Naive thymus-derived CD4-positive, alpha-beta T cell (primary cell): ENCODE data around the gene TMA7. TPM values are rescaled to one million over a fixed set of nuclear protein-coding genes. Genes with fewer than 3 reads are reported as not detected.

ENCODE experiments used
- ATAC-seq: fragments of 150-1000 bp; cut with Tn5 transposase; 2 replicates; pipeline ENCODE4 v1.10.0; 2021; ENCODE audit warnings: mild to moderate bottlenecking, moderate library complexity
- CTCF ChIA-PET: fragments of 350-600 bp; sonication (Branson Sonifier 250); formaldehyde crosslinking; loops from one replicate; lab custom pipeline; 2021; ENCODE audit warnings: antibody characterized with exemption; lab: Charles Lee
- POLR2A ChIA-PET: fragments of 350-600 bp; sonication (Branson Sonifier 250); formaldehyde crosslinking; loops from one replicate; lab custom pipeline; 2021; ENCODE audit warnings: antibody characterized with exemption, inconsistent platforms; lab: Charles Lee
- DNase-seq, 9 donors: peaks; one replicate each; pipeline versions ENCODE4 v3.0.0 to v3.0.0-alpha.2; 2020 to 2022; ENCODE audit warnings: mixed read lengths in 1 of 9
- H3K27ac ChIP-seq: one replicate; pipeline ENCODE4 v1.7.0; 2013; ENCODE audit warnings: mild to moderate bottlenecking, low read depth, low read length, moderate library complexity
- H3K27me3 ChIP-seq, 2 donors: one replicate each; pipeline ENCODE4 v1.7.0; 2013; ENCODE audit warnings: low read length in 2 of 2, mild to moderate bottlenecking in 2 of 2, moderate library complexity in 2 of 2; ENCODE audit not compliant: control insufficient read depth in 2 of 2, insufficient read depth in 2 of 2
- H3K36me3 ChIP-seq, 3 experiments: 1 replicate in 2 of 3; 2 replicates in 1 of 3; pipeline ENCODE4 v1.7.0; 2013; ENCODE audit warnings: low read length in 3 of 3, mild to moderate bottlenecking in 3 of 3, moderate library complexity in 1 of 3; ENCODE audit not compliant: insufficient read depth in 3 of 3, control insufficient read depth in 2 of 3
- H3K4me1 ChIP-seq, 2 donors: one replicate each; pipeline ENCODE4 v1.7.0; 2013; ENCODE audit warnings: low read length in 2 of 2, mild to moderate bottlenecking in 2 of 2, moderate library complexity in 1 of 2; ENCODE audit not compliant: control insufficient read depth in 2 of 2, insufficient read depth in 2 of 2
- H3K4me3 ChIP-seq: 2 replicates; pipeline ENCODE4 v1.7.0; 2013; ENCODE audit warnings: mild to moderate bottlenecking, low read length
- H3K9me3 ChIP-seq, 3 experiments: 1 replicate in 2 of 3; 2 replicates in 1 of 3; pipeline ENCODE4 v1.7.0; 2013; ENCODE audit warnings: low read length in 3 of 3; ENCODE audit not compliant: control insufficient read depth in 2 of 3
- H3K27ac Mint-ChIP-seq, 9 donors: one replicate each; pipeline ENCODE4 v1.8.0; 2020 to 2022; ENCODE audit warnings: mixed read lengths in 9 of 9, mild to moderate bottlenecking in 8 of 9, moderate library complexity in 5 of 9, inconsistent platforms in 2 of 9
- H3K27me3 Mint-ChIP-seq, 5 donors: one replicate each; pipeline ENCODE4 v1.8.0; 2021 to 2022; ENCODE audit warnings: mixed read lengths in 5 of 5, mild to moderate bottlenecking in 1 of 5
- H3K36me3 Mint-ChIP-seq, 5 donors: one replicate each; pipeline ENCODE4 v1.8.0; 2020 to 2022; ENCODE audit warnings: mixed read lengths in 5 of 5, mild to moderate bottlenecking in 3 of 5, inconsistent platforms in 1 of 5
- H3K4me1 Mint-ChIP-seq, 7 donors: one replicate each; pipeline ENCODE4 v1.8.0; 2020 to 2022; ENCODE audit warnings: mixed read lengths in 7 of 7, mild to moderate bottlenecking in 3 of 7, inconsistent platforms in 1 of 7
- H3K4me3 Mint-ChIP-seq, 10 donors: one replicate each; pipeline ENCODE4 v1.8.0; 2020 to 2022; ENCODE audit warnings: mild to moderate bottlenecking in 10 of 10, mixed read lengths in 10 of 10, moderate library complexity in 6 of 10, inconsistent platforms in 2 of 10
- H3K9me3 Mint-ChIP-seq, 11 donors: one replicate each; pipeline ENCODE4 v1.8.0; 2020 to 2022; ENCODE audit warnings: mixed read lengths in 11 of 11, mild to moderate bottlenecking in 4 of 11, inconsistent platforms in 1 of 11, moderate library complexity in 1 of 11
- intact Hi-C, 2 donors: fragments of 100-400 bp; cut with micrococcal nuclease; formaldehyde crosslinking; loops; one replicate each; pipeline ENCODE4 v1.15.1; 2023
- polyA plus RNA-seq, 2 donors: library from polyadenylated mRNA; unstranded; fragments of 300-500 nt; fragmentation: Illumina TruSeq; gene quantifications; one replicate each; pipeline ENCODE4 v1.2.3, GENCODE V29; 2021
- total RNA-seq, 6 experiments: library from RNA in 5 of 6; stranded (reverse) in 5 of 6; gene quantifications; 1 replicate in 5 of 6; 2 replicates in 1 of 6; pipeline ENCODE4 v1.2.3 and lab custom pipeline; 2021 to 2026

The TMA7 gene
- total RNA-seq (100 to 1,000 TPM; 193 to 278 (median 236) TPM), polyA plus RNA-seq (100 to 1,000 TPM; 512 to 752 TPM), total RNA-seq (lab: John Stamatoyannopoulos, UW) (87.5 reads per million, percentile 82 among the genes with 10 or more reads in this experiment)

GRCh38 chr3:48439820-48440589, at the start of gene TMA7, which contains the start of gene CCDC51:
Gene TMA7 (plus strand): TSS chr3:48440257. CDS start chr3:48440297, 40 bp downstream.
Gene CCDC51 (minus strand): TSS chr3:48440119. CDS start chr3:48435128, 4,991 bp downstream.
- Mint-ChIP-seq H3K4me3 (peak within 1 kb of the TSS; percentile 86 to 100 (median 94)), H3K4me1 (peaks cover 16 to 50% (median 34%) of the 10 kb centered on the region in 7 donors), H3K9me3 (peaks cover 0 to 2% (median 0%) of the 10 kb centered on the region in 11 donors), H3K36me3 (peaks cover 0 to 23% (median 9%) of the 10 kb centered on the region in 5 donors), H3K27me3 (no peaks in the 10 kb centered on the region), H3K27ac (peak within 1 kb of the TSS; percentile 92 to 100 (median 98))
- peak; percentile 90 to 98 (median 96) for DNase-seq
- ATAC-seq = peak; percentile 97
- intact Hi-C loops = loop anchor here (1.0 to 10.0 kb wide), 14 partner anchors 26 to 1465 kb away; partner anchors contain the start of genes CDC25A (in 2 of the 2), CCDC12 (in 1 of the 2), NBEAL2 (in 1 of the 2) and NME6 (in 1 of the 2)
- POLR2A ChIA-PET = interaction anchor here (0.6 to 2.7 kb wide), 38 partner anchors 8 to 1643 kb away, joined by 3 to 22 read pairs (median 4); partner anchors contain the start of genes PFKFB4, PLXNB1, SHISA5 and SLC26A6
- H3K36me3 ChIP-seq = peaks cover 0 to 22% (median 15%) of the 10 kb centered on the region in 3 experiments
- no peaks in the 10 kb centered on the region for H3K9me3 ChIP-seq
- peak within 1 kb of the TSS; percentile 78 for H3K4me3 ChIP-seq
- no peaks in the 10 kb centered on the region for H3K27me3 ChIP-seq
- CTCF ChIA-PET = interaction anchor here (0.6 to 2.4 kb wide), 13 partner anchors 12 to 301 kb away, joined by 3 to 14 read pairs (median 3); partner anchors contain the start of gene PFKFB4
- H3K4me1 ChIP-seq = peaks cover 18 to 19% of the 10 kb centered on the region in 2 donors
- peak within 1 kb of the TSS; percentile 93 for H3K27ac ChIP-seq

- no peak overlapping the region for H3K4me3 Mint-ChIP-seq
- ChIA-PET POLR2A (no interaction called here), CTCF (interaction anchor here (0.6 kb wide), 1 partner anchor 155 kb away, joined by 3 read pairs; no protein-coding TSS in a partner anchor)
- no peaks in the 10 kb centered on the region for H3K36me3 ChIP-seq
- H3K27me3 ChIP-seq = no peaks in the 10 kb centered on the region
- H3K9me3 ChIP-seq = no peaks in the 10 kb centered on the region
- intact Hi-C loops = no loop called here
- H3K36me3 Mint-ChIP-seq = no peaks in the 10 kb centered on the region
- DNase-seq = no peak
- ATAC-seq = no peak
- no peak overlapping the region for H3K4me3 ChIP-seq
- no peaks in the 10 kb centered on the region for H3K4me1 ChIP-seq
- no peaks in the 10 kb centered on the region for H3K9me3 Mint-ChIP-seq
- H3K27ac ChIP-seq = no peak overlapping the region
- H3K27ac Mint-ChIP-seq = no peak overlapping the region
- no peaks in the 10 kb centered on the region for H3K4me1 Mint-ChIP-seq
- H3K27me3 Mint-ChIP-seq = peaks cover 6 to 20% (median 9%) of the 10 kb centered on the region in 5 donors
Observed at GRCh38 chr3:48394391-48394790, 45.7 kb upstream of the TMA7 start.

GRCh38 chr3:48395714-48396113, 44.3 kb upstream of the TMA7 start:
- Mint-ChIP-seq H3K4me3 (no peak overlapping the region), H3K27me3 (peaks cover 6 to 14% (median 10%) of the 10 kb centered on the region in 5 donors), H3K4me1 (no peaks in the 10 kb centered on the region), H3K36me3 (no peaks in the 10 kb centered on the region), H3K9me3 (no peaks in the 10 kb centered on the region), H3K27ac (no peak overlapping the region)
- POLR2A ChIA-PET = no interaction called here
- Histone ChIP-seq H3K9me3 (no peaks in the 10 kb centered on the region), H3K27ac (no peak overlapping the region), H3K27me3 (no peaks in the 10 kb centered on the region), H3K4me3 (no peak overlapping the region), H3K36me3 (no peaks in the 10 kb centered on the region), H3K4me1 (no peaks in the 10 kb centered on the region)
- intact Hi-C loops = no loop called here
- DNase-seq = no peak
- no peak for ATAC-seq
- CTCF ChIA-PET = interaction anchor here (1.0 kb wide), 1 partner anchor 112 kb away, joined by 3 read pairs; no protein-coding TSS in a partner anchor

- POLR2A ChIA-PET = no interaction called here
- Mint-ChIP-seq H3K9me3 (no peaks in the 10 kb centered on the region), H3K36me3 (no peaks in the 10 kb centered on the region), H3K27ac (no peak overlapping the region), H3K4me3 (no peak overlapping the region), H3K4me1 (peaks cover 0 to 3% (median 0%) of the 10 kb centered on the region in 7 donors), H3K27me3 (peaks cover 0 to 14% (median 10%) of the 10 kb centered on the region in 5 donors)
- H3K27me3 ChIP-seq = no peaks in the 10 kb centered on the region
- H3K36me3 ChIP-seq = no peaks in the 10 kb centered on the region
- H3K4me3 ChIP-seq = no peak overlapping the region
- no peak for DNase-seq
- no peaks in the 10 kb centered on the region for H3K4me1 ChIP-seq
- intact Hi-C loops = no loop called here
- no peaks in the 10 kb centered on the region for H3K9me3 ChIP-seq
- H3K27ac ChIP-seq = no peak overlapping the region
- no peak for ATAC-seq
- CTCF ChIA-PET = interaction anchor here (5.3 to 5.8 kb wide), 2 partner anchors 36 to 151 kb away, joined by 115 to 187 read pairs; partner anchors contain the start of gene PLXNB1
Observed at GRCh38 chr3:48397767-48398681, 42.0 kb upstream of the TMA7 start.

- DNase-seq (no peak), ATAC-seq (no peak)
- intact Hi-C loops = no loop called here
Observed at GRCh38 chr3:48398701-48399386, 41.2 kb upstream of the TMA7 start.

More at GRCh38 chr3:48398701-48399386, 41.2 kb upstream of the TMA7 start:
- POLR2A ChIA-PET = interaction anchor here (2.7 kb wide), 1 partner anchor 149 kb away, joined by 17 read pairs; no protein-coding TSS in a partner anchor
- Mint-ChIP-seq H3K4me3 (no peak overlapping the region), H3K27me3 (peaks cover 0 to 10% (median 10%) of the 10 kb centered on the region in 5 donors), H3K36me3 (no peaks in the 10 kb centered on the region), H3K4me1 (peaks cover 0 to 3% (median 0%) of the 10 kb centered on the region in 7 donors), H3K9me3 (no peaks in the 10 kb centered on the region), H3K27ac (no peak overlapping the region)
- no peak overlapping the region for H3K27ac ChIP-seq
- no peaks in the 10 kb centered on the region for H3K36me3 ChIP-seq
- CTCF ChIA-PET = interaction anchor here (5.3 to 5.8 kb wide), 2 partner anchors 35 to 150 kb away, joined by 115 to 187 read pairs; partner anchors contain the start of gene PLXNB1
- no peaks in the 10 kb centered on the region for H3K27me3 ChIP-seq
- no peak overlapping the region for H3K4me3 ChIP-seq
- no peaks in the 10 kb centered on the region for H3K9me3 ChIP-seq
- H3K4me1 ChIP-seq = no peaks in the 10 kb centered on the region
